Gastroesophageal sphincter (tissue), 4 donors: Measurements from ENCODE around the gene GATB. TPM values are rescaled to one million over a fixed set of nuclear protein-coding genes. Genes with fewer than 3 reads are reported as not detected.

Experiments used
- ATAC-seq: fragments of 150-250 bp; one replicate; pipeline ENCODE4 v1.9.1; 2016; ENCODE audit warnings: mild to moderate bottlenecking, moderate library complexity
- H3K27ac ChIP-seq, 4 donors: fragments of 200-600 bp; sonication (generic) in 3 of 4; 1 replicate in 3 of 4; 2 replicates in 1 of 4; pipeline ENCODE4 v1.5.1; 2016 to 2019
- H3K27me3 ChIP-seq: fragments of 200-600 bp; sonication (generic); one replicate; pipeline ENCODE4 v1.5.1; 2019
- H3K36me3 ChIP-seq, 2 donors: fragments of 200-600 bp; sonication (generic); one replicate each; pipeline ENCODE4 v1.5.1; 2019; ENCODE audit warnings: control low read depth in 1 of 2
- H3K4me1 ChIP-seq, 3 donors: fragments of 200-600 bp; sonication (generic); 1 replicate in 2 of 3; 2 replicates in 1 of 3; pipeline ENCODE4 v1.5.1; 2016 to 2019; ENCODE audit warnings: control low read depth in 2 of 3
- H3K4me3 ChIP-seq, 2 donors: fragments of 200-600 bp; sonication (generic); one replicate each; pipeline ENCODE4 v1.5.1; 2019; ENCODE audit warnings: mild to moderate bottlenecking in 1 of 2, moderate library complexity in 1 of 2
- H3K9me3 ChIP-seq, 3 donors: fragments of 200-600 bp; sonication (generic); one replicate each; pipeline ENCODE4 v1.5.1; 2017 to 2019; ENCODE audit warnings: control low read depth in 2 of 3
- EP300 ChIP-seq: sonication (generic); formaldehyde crosslinking; IDR thresholded peaks from one replicate; pipeline ENCODE4 v1.6.1; 2017; ENCODE audit warnings: antibody characterized with exemption, mild to moderate bottlenecking
- POLR2A ChIP-seq, 2 donors: fragments of 450-650 bp; IDR thresholded peaks; one replicate each; pipeline ENCODE4 v1.6.1; 2017; ENCODE audit warnings: antibody characterized with exemption in 2 of 2, mild to moderate bottlenecking in 2 of 2, moderate library complexity in 1 of 2
- POLR2AphosphoS5 ChIP-seq: sonication (generic); formaldehyde crosslinking; IDR thresholded peaks from one replicate; pipeline ENCODE4 v1.6.1; 2017; ENCODE audit warnings: antibody characterized with exemption
- WGBS, 2 donors: methylation state at CpG; one replicate each; pipeline ENCODE4 v1.1.5; 2018; ENCODE audit warnings: low coverage in 1 of 2; 5-methylcytosine and 5-hydroxymethylcytosine counted together
- total RNA-seq, 4 donors: library from RNA; depleted of rRNA; stranded (reverse); fragments of >200 nt; gene quantifications; one replicate each; pipeline ENCODE4 v1.1.0, GENCODE V29; 2016
- TF ChIP-seq, protein P1 (sequence below), 4 experiments: fragments of 200-600 bp in 2 of 4; fragments of 450-650 bp in 2 of 4; sonication (generic) in 1 of 4; IDR thresholded peaks; one replicate each; pipeline ENCODE4 v1.5.1; 2017 to 2019; ENCODE audit warnings: antibody characterized with exemption in 4 of 4, mild to moderate bottlenecking in 2 of 4, moderate library complexity in 2 of 4

Gene GATB
- total RNA-seq, 4 donors from 2014 or later = 10.6 to 22.4 (median 16.6) TPM

DNA sequence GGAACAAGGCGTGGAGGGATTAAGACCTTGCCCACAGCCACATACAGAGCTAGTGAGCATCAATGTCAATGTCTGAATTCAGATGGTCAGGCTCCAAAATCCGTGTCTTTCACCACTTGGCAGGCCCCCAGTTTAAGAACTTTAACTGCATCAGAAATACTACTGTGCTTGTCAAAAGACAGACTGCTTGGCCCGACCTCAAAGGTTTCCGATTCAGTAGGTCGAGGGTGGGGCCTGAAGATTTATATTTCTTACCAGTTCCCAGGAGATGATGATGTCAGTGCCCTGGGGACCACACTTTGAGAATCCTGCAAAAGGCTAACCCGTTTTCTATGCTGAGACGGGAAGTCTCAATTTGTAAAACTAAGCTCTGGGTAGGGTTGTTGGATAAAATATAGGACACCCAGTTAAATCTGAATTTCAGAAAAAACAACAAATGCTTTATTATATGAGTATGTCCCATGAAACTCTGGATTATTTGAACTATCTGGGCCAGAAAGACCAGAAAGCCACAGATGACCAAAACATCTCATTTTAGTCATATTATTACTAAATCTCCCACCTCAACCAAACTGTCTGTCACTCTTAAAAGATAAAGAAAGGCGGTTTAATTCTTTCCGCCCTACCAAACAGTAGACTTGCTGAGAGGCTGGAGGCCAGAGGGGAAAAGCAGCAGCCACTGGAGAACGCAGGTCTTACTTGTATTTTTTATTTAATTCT lies 42.7 kb downstream of the GATB start:
- WGBS, 2 donors = 73 to 100% methylated on average over 5 to 8 of the region's 10 CpGs
- peaks cover 0 to 43% of the 10 kb centered on the region in 2 donors for H3K36me3 ChIP-seq
- H3K4me3 ChIP-seq = no peak overlapping the region
- H3K9me3 ChIP-seq = no peaks in the 10 kb centered on the region
- no peak overlapping the region for H3K27ac ChIP-seq
- no peaks in the 10 kb centered on the region for H3K4me1 ChIP-seq
- no peak for TF ChIP-seq EP300
- TF ChIP-seq POLR2A (IDR thresholded peaks at IDR 0.05) = no peak
- TF ChIP-seq, protein P1, sequence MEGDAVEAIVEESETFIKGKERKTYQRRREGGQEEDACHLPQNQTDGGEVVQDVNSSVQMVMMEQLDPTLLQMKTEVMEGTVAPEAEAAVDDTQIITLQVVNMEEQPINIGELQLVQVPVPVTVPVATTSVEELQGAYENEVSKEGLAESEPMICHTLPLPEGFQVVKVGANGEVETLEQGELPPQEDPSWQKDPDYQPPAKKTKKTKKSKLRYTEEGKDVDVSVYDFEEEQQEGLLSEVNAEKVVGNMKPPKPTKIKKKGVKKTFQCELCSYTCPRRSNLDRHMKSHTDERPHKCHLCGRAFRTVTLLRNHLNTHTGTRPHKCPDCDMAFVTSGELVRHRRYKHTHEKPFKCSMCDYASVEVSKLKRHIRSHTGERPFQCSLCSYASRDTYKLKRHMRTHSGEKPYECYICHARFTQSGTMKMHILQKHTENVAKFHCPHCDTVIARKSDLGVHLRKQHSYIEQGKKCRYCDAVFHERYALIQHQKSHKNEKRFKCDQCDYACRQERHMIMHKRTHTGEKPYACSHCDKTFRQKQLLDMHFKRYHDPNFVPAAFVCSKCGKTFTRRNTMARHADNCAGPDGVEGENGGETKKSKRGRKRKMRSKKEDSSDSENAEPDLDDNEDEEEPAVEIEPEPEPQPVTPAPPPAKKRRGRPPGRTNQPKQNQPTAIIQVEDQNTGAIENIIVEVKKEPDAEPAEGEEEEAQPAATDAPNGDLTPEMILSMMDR (IDR thresholded peaks at IDR 0.05) = no peak
- TF ChIP-seq POLR2AphosphoS5 = no peak
- ATAC-seq = no peak
- H3K27me3 ChIP-seq = no peaks in the 10 kb centered on the region

DNA sequence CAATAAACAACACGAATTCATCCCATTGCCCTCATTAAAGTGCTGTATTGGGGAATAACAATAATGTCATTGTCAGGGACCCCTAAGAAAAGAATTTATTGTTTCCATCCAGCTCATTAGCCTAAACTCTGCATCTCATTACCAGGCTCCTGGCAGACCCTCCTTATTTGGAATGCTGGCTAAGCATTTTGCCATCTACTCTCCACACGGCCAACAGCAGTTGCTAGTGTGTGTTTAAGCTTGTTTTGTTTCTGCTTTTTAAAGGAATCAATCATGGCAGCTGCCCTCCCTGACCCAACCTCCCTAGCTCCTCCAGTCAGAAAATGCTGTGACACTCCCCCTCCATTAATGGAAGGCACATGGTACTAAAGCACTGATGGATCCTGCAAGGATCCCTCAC lies 43.5 kb downstream of the GATB start:
- peaks cover 0 to 44% of the 10 kb centered on the region in 2 donors for H3K36me3 ChIP-seq
- no peak overlapping the region for H3K27ac ChIP-seq
- no peak overlapping the region for H3K4me3 ChIP-seq
- no peaks in the 10 kb centered on the region for H3K9me3 ChIP-seq
- H3K27me3 ChIP-seq = no peaks in the 10 kb centered on the region
- 70 to 86% methylated on average over 1 to 2 of the region's 2 CpGs for WGBS, 2 donors
- TF ChIP-seq POLR2A (IDR thresholded peaks at IDR 0.05) (no peak), POLR2AphosphoS5 (no peak)
- ATAC-seq = no peak
- no peaks in the 10 kb centered on the region for H3K4me1 ChIP-seq

- WGBS, 2 donors = 79 to 92% methylated on average over 5 of the region's 5 CpGs
- H3K9me3 ChIP-seq = no peaks in the 10 kb centered on the region
- H3K27me3 ChIP-seq = no peaks in the 10 kb centered on the region
- no peak overlapping the region for H3K4me3 ChIP-seq
- no peaks in the 10 kb centered on the region for H3K4me1 ChIP-seq
- TF ChIP-seq, protein P1 (IDR thresholded peaks at IDR 0.05) = no peak
- TF ChIP-seq POLR2AphosphoS5 (no peak), EP300 (no peak), POLR2A (IDR thresholded peaks at IDR 0.05) (no peak)
- no peak overlapping the region for H3K27ac ChIP-seq
- no peak for ATAC-seq
- H3K36me3 ChIP-seq = peaks cover 0 to 50% of the 10 kb centered on the region in 2 donors
Observed at GRCh38 chr4:151716324-151716723, 44.5 kb downstream of the GATB start.

DNA sequence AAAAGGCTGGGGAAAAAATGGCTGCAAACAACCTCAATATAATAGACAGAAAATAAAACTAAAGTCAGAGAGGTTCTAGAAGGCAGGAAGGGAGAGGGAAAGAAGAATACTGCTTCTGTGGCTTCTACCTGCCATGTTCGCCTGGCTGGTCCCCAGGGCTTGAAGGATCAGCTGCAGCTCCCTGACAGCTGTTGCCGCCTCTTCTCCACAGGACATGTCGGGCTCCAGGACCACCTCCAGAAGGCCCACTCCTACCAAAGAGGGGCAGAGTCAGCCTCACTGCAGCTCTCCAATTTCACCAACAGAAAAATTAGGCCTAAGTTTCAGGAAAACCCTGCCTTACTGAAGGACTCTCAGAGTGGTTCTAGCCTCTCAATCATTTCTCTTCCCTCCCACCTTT lies 44.9 kb downstream of the GATB start:
- Histone ChIP-seq H3K27ac (no peak overlapping the region), H3K4me3 (no peak overlapping the region), H3K36me3 (peaks cover 0 to 50% of the 10 kb centered on the region in 2 donors), H3K27me3 (no peaks in the 10 kb centered on the region), H3K4me1 (no peaks in the 10 kb centered on the region), H3K9me3 (no peaks in the 10 kb centered on the region)
- 90% methylated on average over 3 of the region's 3 CpGs; no CpG with 5 or more reads in 1 of the 2 donors for WGBS, 2 donors
- TF ChIP-seq, protein P1 (IDR thresholded peaks at IDR 0.05) = no peak
- no peak for TF ChIP-seq POLR2AphosphoS5
- no peak for TF ChIP-seq POLR2A (IDR thresholded peaks at IDR 0.05)
- TF ChIP-seq EP300 = no peak
- no peak for ATAC-seq

DNA sequence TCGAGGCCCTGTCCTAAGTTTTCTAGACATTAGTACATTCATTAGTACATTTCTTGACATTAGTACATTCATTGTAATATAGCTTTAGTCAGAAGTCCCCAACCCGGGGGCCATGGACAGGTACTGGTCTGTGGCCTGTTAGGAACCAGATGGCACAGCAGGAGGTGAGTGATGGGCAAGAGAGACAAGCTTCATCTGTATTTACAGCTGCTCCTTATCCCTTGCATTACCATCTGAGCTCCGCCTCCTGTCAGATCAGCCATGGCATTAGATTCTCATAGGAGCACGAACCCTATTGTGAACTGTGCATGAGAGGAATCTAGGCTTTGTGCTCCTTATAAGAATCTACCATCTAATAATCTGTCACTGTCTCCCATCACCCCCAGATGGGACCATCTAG lies 48.0 kb downstream of the GATB start:
- Histone ChIP-seq H3K4me1 (no peaks in the 10 kb centered on the region), H3K36me3 (peaks cover 0 to 49% of the 10 kb centered on the region in 2 donors), H3K27ac (no peak overlapping the region), H3K27me3 (no peaks in the 10 kb centered on the region), H3K4me3 (no peak overlapping the region), H3K9me3 (no peaks in the 10 kb centered on the region)
- no peak for ATAC-seq
- WGBS, 2 donors = 66 to 82% methylated on average over 4 of the region's 4 CpGs
- TF ChIP-seq, protein P1 (IDR thresholded peaks at IDR 0.05) = no peak
- TF ChIP-seq POLR2A (IDR thresholded peaks at IDR 0.05) (no peak), EP300 (no peak), POLR2AphosphoS5 (no peak)
